Measurements from ENCODE around the gene FZD4.
"Not testable (repeated sequence)": the region's sequence is repeated elsewhere in the genome, so short reads cannot be mapped to it uniquely, and the experiment has no call there.

The FZD4 gene

GRCh38 chr11:86972734-86973133, 17.5 kb upstream of the FZD4 start:
- no peak for DNase-seq

GRCh38 chr11:86969258-86969657, 14.1 kb upstream of the FZD4 start:
- no peak for DNase-seq

GRCh38 chr11:86967601-86968000, 12.4 kb upstream of the FZD4 start:
- DNase-seq: not testable (repeated sequence)

GRCh38 chr11:86957976-86958646, 2.9 kb upstream of the FZD4 start:
- no peak for DNase-seq

- no peak for DNase-seq
Measured at GRCh38 chr11:86956905-86957195, 1.7 kb upstream of the FZD4 start.

- no peak for DNase-seq
Measured at GRCh38 chr11:86955111-86955360, 159 bp downstream of the FZD4 start.

GRCh38 chr11:86954269-86955110, 705 bp downstream of the FZD4 start:
- DNase-seq: no peak

GRCh38 chr11:86952221-86952875, 2.8 kb downstream of the FZD4 start:
- DNase-seq: no peak

- no peak for DNase-seq
Measured at GRCh38 chr11:86951706-86952105, 3.5 kb downstream of the FZD4 start.

GRCh38 chr11:86950661-86950995, 4.6 kb downstream of the FZD4 start:
- no peak for DNase-seq

GRCh38 chr11:86949995-86950660, 5.1 kb downstream of the FZD4 start:
- DNase-seq: no peak

GRCh38 chr11:86948733-86949132, 6.5 kb downstream of the FZD4 start:
- no peak for DNase-seq

GRCh38 chr11:86947541-86947940, 7.7 kb downstream of the FZD4 start:
- DNase-seq: no peak

GRCh38 chr11:86943505-86943904, 11.7 kb downstream of the FZD4 start:
- not testable (repeated sequence) for DNase-seq

GRCh38 chr11:86941871-86942599, 13.2 kb downstream of the FZD4 start:
- DNase-seq: no peak

- DNase-seq: no peak
Measured at GRCh38 chr11:86941077-86941870, 13.9 kb downstream of the FZD4 start.

- no peak for DNase-seq
Measured at GRCh38 chr11:86940122-86940777, 14.9 kb downstream of the FZD4 start.

GRCh38 chr11:86938900-86939880, 16.0 kb downstream of the FZD4 start:
- DNase-seq: peak; percentile 43 to 64

GRCh38 chr11:86938203-86938899, 16.8 kb downstream of the FZD4 start:
- no peak for DNase-seq

Data from AML-193 (cell line).